ENCODE results near the gene OGN.
"Not testable (repeated sequence)": the region's sequence is repeated elsewhere in the genome, so short reads cannot be mapped to it uniquely, and the experiment has no call there.

The OGN gene, protein sequence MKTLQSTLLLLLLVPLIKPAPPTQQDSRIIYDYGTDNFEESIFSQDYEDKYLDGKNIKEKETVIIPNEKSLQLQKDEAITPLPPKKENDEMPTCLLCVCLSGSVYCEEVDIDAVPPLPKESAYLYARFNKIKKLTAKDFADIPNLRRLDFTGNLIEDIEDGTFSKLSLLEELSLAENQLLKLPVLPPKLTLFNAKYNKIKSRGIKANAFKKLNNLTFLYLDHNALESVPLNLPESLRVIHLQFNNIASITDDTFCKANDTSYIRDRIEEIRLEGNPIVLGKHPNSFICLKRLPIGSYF

GRCh38 chr9:92404042-92404836 is at the start of gene OGN:
OGN (minus strand) TSS chr9:92404578; CDS start chr9:92403407, 1,171 bp downstream.
- no peak for DNase-seq

GRCh38 chr9:92446536-92446935 is 42.2 kb upstream of the OGN start:
- no peak for DNase-seq

DNA sequence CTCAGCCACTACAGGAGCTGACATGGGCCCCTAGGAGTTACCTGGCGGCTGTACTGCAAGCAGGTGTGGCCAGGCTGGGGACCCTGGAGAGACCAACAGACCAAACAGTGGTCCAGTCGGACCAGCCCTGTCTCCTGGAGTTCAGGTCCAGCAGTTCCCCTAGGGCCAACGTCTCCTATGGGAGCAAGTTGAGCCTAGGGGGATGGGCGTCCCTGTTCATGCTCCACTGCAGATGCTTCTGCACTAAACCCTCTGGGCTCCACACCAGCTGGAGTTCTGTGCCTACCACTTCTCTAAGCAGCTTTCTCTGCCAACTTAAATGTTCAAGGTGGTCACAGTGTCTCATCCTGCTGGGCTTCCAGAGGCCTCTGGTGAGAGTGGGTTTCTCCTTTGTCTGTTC is 40.5 kb upstream of the OGN start:
- DNase-seq: no peak

DNA sequence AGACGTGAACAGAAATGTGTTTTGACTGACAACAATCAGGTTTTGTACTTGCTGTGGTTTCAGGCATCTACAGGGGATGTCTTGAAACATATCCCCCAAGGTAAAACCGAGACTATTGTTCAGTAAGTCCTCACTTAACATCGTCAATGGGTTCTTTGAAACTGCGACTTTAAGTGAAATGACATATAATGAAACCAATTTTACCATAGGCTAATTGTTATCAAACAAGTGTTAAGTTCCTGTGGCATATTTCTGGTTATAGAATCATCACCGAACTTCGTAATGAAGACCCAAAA is 36.3 kb upstream of the OGN start:
- DNase-seq: no peak

- DNase-seq: no peak
Observed at GRCh38 chr9:92439921-92440750, 35.8 kb upstream of the OGN start.

- DNase-seq: no peak
Observed at GRCh38 chr9:92438900-92439526, 34.6 kb upstream of the OGN start.

DNA sequence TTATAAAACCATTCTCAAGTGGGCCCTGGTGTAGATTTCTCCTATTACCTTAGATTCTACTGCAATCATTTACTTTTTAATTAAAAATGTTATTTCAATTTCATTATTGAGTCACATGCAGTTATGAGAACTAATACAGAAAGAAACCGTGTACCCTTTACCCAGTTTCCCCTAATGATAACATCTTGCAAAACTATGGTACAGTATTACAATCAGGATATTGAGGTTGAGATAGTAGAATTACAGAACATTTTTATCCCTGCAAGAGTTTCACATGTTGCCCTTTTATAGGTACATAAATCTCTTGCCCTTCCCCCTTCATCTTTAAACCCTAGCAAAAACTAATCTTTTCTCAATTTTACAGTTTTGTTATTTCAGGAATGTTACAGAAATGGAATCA is 30.9 kb upstream of the OGN start:
- DNase-seq: no peak

DNA sequence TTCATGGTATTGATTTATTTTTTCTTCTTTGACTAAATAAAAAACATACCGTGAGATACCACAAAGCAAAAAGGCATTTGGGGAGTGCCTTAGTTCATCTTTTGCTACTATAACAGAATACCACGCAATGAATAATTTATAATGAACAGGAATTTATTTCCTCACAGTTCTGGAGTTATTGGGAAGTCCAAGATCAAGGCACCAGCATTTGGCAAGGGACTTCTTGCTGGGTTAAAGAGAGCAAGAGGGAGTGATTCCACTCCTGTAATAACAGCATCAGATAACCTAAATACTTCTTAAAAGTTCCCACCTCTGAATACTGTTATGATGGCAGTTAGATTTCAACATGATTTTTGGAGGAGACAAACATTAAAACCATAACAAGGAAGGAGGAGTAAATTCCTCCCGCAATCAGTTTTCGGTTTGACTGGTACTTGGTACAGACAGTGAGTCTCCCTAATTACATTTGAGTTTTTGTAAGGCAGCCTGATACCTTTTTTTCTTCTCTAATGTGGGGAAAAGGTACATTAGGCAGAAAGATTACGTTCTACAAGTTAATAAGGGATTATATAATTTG is 28.7 kb upstream of the OGN start:
- no peak for DNase-seq

- DNase-seq: no peak
Observed at GRCh38 chr9:92432350-92432749, 28.0 kb upstream of the OGN start.

DNA sequence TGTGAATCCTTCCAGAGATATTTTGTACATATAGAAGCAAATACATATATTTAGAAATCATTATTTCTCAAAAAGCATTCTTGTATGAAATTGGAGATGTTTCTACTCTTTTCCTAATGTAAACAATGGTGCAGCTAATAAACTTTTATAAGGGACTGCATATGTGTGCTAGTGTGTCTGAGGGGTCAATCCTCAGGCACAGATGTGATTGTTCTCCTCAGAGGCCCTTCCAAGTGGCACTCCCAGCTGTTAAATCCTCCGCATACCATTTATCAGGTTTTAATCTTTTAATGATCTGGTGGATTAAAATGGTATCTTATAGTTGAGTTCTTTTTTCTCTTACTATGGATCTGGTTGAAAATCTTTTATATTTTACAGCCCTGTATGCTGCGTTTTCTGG is 25.5 kb upstream of the OGN start:
- no peak for DNase-seq

- DNase-seq: no peak
Observed at GRCh38 chr9:92426501-92427145, 22.2 kb upstream of the OGN start.

DNA sequence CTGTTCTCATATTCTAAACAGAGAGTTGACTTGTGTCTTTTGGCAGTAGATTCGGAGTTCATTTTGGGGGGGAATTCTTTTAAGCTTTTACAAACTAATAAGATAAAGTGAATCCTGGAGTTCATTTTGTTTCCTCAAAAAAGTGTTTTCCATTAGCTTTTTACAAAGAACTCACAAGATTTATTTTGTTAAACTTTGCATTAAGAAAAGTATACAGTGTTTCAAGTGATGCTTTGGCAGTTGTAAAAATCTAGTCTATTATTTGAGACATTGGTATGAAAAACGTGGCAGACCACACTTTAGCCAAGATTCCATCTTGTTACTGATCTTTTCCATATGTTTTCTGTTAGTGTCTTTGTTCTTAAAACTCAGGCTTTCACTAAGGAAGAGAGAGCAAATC is 21.1 kb upstream of the OGN start:
- no peak for DNase-seq

- DNase-seq: no peak
Observed at GRCh38 chr9:92424340-92424739, 20.0 kb upstream of the OGN start, which contains the start of gene OMD. OMD (minus strand) TSS chr9:92424471; CDS start chr9:92417558, 6,913 bp downstream.

DNA sequence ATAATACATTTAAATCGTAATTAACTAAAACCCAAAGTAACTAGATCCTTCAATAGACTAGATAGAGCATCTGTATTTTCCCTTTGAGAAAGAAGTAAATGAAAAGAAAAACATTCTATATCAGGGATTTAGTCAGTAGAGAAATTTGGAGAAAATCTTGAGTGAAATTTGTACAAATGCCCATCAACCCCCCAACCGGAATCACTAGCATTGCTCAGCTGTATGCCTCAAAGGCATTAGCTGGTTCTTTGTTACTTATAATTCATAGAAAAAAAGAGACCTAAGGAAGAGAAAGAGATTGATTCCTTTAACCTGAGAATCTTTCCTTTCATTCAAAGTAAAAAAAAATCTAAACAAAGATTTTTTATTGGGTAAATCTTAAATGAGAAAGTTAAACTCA is 19.2 kb upstream of the OGN start:
- no peak for DNase-seq

- no peak for DNase-seq
Observed at GRCh38 chr9:92422611-92423338, 18.4 kb upstream of the OGN start.

GRCh38 chr9:92414566-92414965 is 10.2 kb upstream of the OGN start:
- no peak for DNase-seq

DNA sequence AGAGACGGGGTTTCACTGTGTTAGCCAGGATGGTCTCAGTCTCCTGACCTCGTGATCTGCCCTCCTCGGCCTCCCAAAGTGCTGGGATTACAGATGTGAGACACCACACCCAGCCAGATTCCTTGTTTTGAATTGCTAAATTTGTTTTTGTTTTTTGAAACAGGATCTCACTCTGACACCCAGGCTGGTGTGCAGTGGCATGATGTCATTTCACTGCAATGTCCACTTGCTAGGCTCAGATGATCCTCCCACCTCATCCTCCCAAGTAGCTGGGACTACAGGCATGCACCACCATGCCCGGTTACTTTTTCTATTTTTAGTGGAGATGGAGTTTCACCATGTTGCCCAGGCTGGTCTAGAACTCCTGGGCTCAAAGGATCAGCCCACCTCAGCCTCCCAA is 6.8 kb upstream of the OGN start:
- DNase-seq: not testable (repeated sequence)

- DNase-seq: no peak
Observed at GRCh38 chr9:92408747-92409478, 4.5 kb upstream of the OGN start.

DNA sequence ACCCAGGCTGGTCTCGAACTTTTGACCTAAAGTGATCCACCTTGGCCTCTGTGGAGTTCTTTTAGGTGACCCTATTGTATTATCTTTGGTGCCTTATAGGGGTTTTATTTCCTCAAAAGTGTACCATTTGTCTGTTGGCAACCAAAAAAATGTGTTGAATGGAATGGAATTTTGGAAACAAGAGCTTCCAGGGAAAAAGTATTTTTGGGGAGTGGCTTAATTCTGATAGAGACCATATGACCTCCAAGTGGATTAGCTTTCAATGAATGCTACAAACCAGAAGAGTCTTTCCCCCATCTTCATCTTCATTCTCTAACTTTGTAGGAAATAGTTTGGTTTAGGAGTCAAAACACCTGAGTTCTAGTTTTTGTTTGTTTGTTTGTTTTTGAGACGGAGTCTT is 3.4 kb upstream of the OGN start:
- DNase-seq: no peak

DNA sequence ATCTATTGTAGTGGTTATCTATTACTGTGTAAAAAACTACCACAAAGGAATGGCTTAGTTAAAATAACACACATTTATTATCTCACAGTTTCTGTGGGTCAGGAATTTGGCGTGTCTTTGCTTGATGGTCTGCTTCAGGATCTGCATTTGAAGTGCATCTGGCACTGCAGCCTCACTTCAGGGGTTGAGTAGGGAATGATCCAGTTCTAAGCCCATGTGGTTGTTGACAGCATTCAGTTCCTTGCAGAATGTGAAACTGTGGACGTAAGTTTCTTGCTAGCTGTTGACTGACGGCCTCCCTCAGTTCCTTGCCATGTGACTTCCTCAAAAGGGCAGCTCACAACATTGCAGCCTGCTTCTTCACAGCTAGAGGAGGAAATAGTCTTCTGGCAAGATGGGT is 2.1 kb upstream of the OGN start:
- no peak for DNase-seq

GRCh38 chr9:92405818-92406217 is 1.4 kb upstream of the OGN start:
- DNase-seq: no peak
